T-helper 9 cell (primary cell): ENCODE results near the gene STPG2.
"Not testable (repeated sequence)": the region's sequence is repeated elsewhere in the genome, so short reads cannot be mapped to it uniquely, and the experiment has no call there.

Experiments
- DNase-seq: peaks from one replicate; pipeline ENCODE4 v3.0.0-alpha.2; 2020

The STPG2 gene

GRCh38 chr4:97786306-97786920, 356.9 kb downstream of the STPG2 start:
- no peak for DNase-seq

GRCh38 chr4:97778174-97778573, 365.1 kb downstream of the STPG2 start:
- DNase-seq, result no peak

- DNase-seq, result no peak
Observed at GRCh38 chr4:97774347-97774989, 368.8 kb downstream of the STPG2 start.

GRCh38 chr4:97770222-97770621, 373.1 kb downstream of the STPG2 start:
- DNase-seq, result no peak

GRCh38 chr4:97762115-97762512, 381.2 kb downstream of the STPG2 start:
- no peak for DNase-seq

GRCh38 chr4:97761445-97762114, 381.7 kb downstream of the STPG2 start:
- DNase-seq, result no peak

- DNase-seq, result no peak
Observed at GRCh38 chr4:97759785-97760184, 383.5 kb downstream of the STPG2 start.

- DNase-seq, result no peak
Observed at GRCh38 chr4:97752599-97752998, 390.7 kb downstream of the STPG2 start.

- no peak for DNase-seq
Observed at GRCh38 chr4:97747945-97748344, 395.3 kb downstream of the STPG2 start.

- DNase-seq, result no peak
Observed at GRCh38 chr4:97720869-97721432, 422.3 kb downstream of the STPG2 start.

- DNase-seq, result no peak
Observed at GRCh38 chr4:97691111-97691605, 452.1 kb downstream of the STPG2 start.

GRCh38 chr4:97670703-97671269, 472.5 kb downstream of the STPG2 start:
- no peak for DNase-seq

GRCh38 chr4:97665553-97665952, 477.7 kb downstream of the STPG2 start:
- no peak for DNase-seq

- DNase-seq, result no peak
Observed at GRCh38 chr4:97664741-97665140, 478.5 kb downstream of the STPG2 start.

GRCh38 chr4:97662133-97662532, 481.1 kb downstream of the STPG2 start:
- no peak for DNase-seq

GRCh38 chr4:97656044-97656720, 487.1 kb downstream of the STPG2 start:
- no peak for DNase-seq

- no peak for DNase-seq
Observed at GRCh38 chr4:97653701-97654100, 489.6 kb downstream of the STPG2 start.

GRCh38 chr4:97646997-97647396, 496.3 kb downstream of the STPG2 start:
- DNase-seq, result no peak

- no peak for DNase-seq
Observed at GRCh38 chr4:97645071-97645821, 498.0 kb downstream of the STPG2 start.

GRCh38 chr4:97643179-97643578, 500.1 kb downstream of the STPG2 start:
- no peak for DNase-seq

- no peak for DNase-seq
Observed at GRCh38 chr4:97639961-97640360, 503.3 kb downstream of the STPG2 start.

- not testable (repeated sequence) for DNase-seq
Observed at GRCh38 chr4:97633831-97634230, 509.4 kb downstream of the STPG2 start.
